T-helper 1 cell treated with Interleukin-12 subunit alpha and Interleukin-12 subunit beta and Interleukin-4 antibody, amounts not matched to agents 30 μg/mL and 1 μg/mL, for 36 hours (primary cell): ENCODE data around the gene CTDP1.
"Not testable (repeated sequence)": the region's sequence is repeated elsewhere in the genome, so short reads cannot be mapped to it uniquely, and the experiment has no call there.

Experiments used
- H3K27ac Mint-ChIP-seq: one replicate; pipeline ENCODE4 v1.8.0; 2021; ENCODE audit warnings: mild to moderate bottlenecking, mixed read lengths
- H3K27me3 Mint-ChIP-seq: one replicate; pipeline ENCODE4 v1.8.0; 2021; ENCODE audit warnings: low read depth, mixed read lengths
- H3K36me3 Mint-ChIP-seq: one replicate; pipeline ENCODE4 v1.8.0; 2021; ENCODE audit warnings: low read depth, mixed read lengths
- H3K4me1 Mint-ChIP-seq: one replicate; pipeline ENCODE4 v1.8.0; 2021; ENCODE audit warnings: low read depth, mixed read lengths
- H3K4me3 Mint-ChIP-seq: one replicate; pipeline ENCODE4 v1.8.0; 2021; ENCODE audit warnings: mild to moderate bottlenecking, moderate library complexity, mixed read lengths
- H3K9me3 Mint-ChIP-seq: one replicate; pipeline ENCODE4 v1.8.0; 2021; ENCODE audit warnings: mixed read lengths

The CTDP1 gene

DNA sequence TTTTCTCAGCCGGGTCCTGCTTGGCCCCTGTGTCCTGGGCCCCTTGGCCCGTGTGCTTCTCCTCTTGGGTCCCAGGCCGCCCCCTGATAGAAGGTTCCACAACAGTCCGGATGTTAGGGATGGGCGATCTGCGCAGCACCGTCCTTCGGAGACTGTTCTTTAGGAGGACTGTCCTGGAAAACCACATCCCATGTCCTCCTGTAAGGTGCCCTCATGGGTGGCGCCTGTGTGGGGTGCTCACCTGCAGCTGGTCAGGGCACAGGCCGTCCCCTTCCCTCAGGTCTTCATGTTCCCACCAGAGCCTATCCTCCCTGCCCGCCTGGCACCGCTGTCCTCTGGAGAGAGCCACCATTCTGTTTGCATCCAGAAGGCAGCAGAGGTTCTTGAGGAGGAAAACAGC, 50.0 kb downstream of the CTDP1 start:
- Mint-ChIP-seq H3K27ac (no peak overlapping the region), H3K4me3 (no peak overlapping the region), H3K36me3 (peaks cover 71% of the 10 kb centered on the region), H3K4me1 (no peaks in the 10 kb centered on the region), H3K9me3 (peaks cover 24% of the 10 kb centered on the region), H3K27me3 (no peaks in the 10 kb centered on the region)

DNA sequence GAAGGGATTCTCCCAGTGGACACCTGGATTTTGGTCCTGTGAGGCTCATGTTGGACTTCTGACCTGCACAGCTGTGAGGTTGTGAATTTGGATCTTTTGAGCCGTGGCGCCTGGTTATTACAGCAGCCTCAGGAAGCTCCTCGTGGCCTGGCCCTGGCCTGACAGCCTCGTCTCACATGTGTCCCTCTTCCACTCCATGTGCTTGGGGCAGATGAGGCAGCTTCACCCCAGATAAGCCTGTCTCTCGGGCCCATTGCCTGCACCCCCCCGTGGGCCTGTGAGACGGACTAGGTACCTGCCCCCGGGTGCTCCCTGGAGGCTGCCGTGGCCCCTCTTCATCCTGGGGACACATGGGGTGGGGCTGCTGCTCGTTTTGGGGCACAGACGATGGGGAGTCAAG, 51.2 kb downstream of the CTDP1 start:
- H3K4me3 Mint-ChIP-seq = no peak overlapping the region
- peaks cover 70% of the 10 kb centered on the region for H3K36me3 Mint-ChIP-seq
- no peaks in the 10 kb centered on the region for H3K27me3 Mint-ChIP-seq
- H3K27ac Mint-ChIP-seq = no peak overlapping the region
- no peaks in the 10 kb centered on the region for H3K4me1 Mint-ChIP-seq
- H3K9me3 Mint-ChIP-seq = peaks cover 24% of the 10 kb centered on the region

DNA sequence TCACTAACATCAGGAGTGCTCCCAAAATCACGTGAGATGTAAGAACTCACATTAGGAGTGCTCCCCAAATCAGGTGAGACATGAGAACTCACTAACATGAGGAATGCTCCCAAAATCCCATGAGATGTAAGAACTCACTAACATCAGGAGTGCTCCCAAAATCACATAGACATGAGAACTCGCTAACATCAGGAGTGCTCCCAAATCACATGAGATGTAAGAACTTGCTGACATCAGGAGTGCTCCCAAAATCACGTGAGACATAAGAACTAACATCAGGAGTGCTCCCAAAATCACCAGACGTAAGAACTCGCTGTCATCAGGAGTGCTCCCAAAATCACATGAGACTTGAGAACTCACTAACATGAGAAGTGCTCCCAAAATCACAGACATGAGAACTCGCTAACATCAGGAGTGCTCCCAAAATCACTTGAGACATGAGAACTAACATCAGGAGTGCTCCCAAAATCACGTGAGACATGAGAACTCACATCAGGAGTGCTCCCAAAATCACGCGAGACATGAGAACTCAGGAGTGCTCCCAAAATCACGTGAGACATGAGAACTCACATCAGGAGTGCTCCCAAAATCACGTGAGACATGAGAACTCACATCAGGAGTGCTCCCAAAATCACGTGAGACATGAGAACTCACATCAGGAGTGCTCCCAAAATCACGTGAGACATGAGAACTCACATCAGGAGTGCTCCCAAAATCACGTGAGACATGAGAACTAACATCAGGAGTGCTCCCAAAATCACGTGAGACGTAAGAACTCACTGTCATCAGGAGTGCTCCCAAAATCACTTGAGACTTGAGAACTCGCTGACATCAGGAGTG, 52.5 kb downstream of the CTDP1 start:
- H3K27me3 Mint-ChIP-seq, H3K4me1 Mint-ChIP-seq, H3K4me3 Mint-ChIP-seq, H3K27ac Mint-ChIP-seq: not testable (repeated sequence)
- Mint-ChIP-seq H3K9me3 (peaks cover 24% of the 10 kb centered on the region), H3K36me3 (peaks cover 59% of the 10 kb centered on the region)

DNA sequence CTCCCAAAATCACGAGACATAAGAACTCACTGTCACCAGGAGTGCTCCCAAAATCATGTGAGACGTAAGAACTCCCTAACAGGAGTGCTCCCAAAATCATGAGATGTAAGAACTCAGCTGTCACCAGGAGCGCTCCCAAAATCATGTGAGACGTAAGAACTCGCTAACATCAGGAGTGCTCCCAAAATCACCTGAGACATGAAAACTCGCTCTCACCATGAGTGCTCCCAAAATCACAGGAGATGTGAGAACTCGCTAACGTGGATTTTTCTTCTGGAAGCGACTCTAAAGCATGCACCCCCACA, 53.1 kb downstream of the CTDP1 start:
- no peak overlapping the region for H3K4me3 Mint-ChIP-seq
- peaks cover 58% of the 10 kb centered on the region for H3K36me3 Mint-ChIP-seq
- no peak overlapping the region for H3K27ac Mint-ChIP-seq
- H3K27me3 Mint-ChIP-seq = no peaks in the 10 kb centered on the region
- peaks cover 24% of the 10 kb centered on the region for H3K9me3 Mint-ChIP-seq
- no peaks in the 10 kb centered on the region for H3K4me1 Mint-ChIP-seq

DNA sequence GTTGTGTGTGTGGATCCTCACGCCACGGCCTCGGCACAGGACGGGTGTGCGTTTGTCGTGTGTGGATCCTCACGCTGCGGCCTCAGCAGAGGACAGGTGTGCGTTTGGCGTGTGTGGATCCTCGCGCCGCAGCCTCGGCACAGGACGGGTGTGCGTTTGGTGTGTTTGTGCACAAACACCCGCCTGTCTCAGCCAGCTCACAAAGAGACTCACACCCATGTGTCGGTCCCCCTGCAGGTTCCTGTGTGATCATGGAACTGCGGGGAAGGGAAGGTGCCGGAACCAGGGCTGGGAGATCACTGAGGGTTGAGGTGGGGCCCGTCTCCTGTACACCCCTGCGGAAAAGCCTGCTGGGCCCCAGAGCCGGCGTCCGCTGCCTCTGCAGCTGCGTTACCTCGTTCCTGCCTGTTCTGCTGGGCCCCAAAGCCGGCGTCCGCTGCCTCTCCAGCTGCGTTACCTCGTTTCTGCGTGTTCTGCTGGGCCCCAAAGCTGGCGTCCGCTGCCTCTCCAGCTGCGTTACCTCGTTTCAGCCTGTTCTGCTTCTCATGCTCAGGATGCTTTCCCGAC, 53.6 kb downstream of the CTDP1 start:
- H3K27me3 Mint-ChIP-seq = no peaks in the 10 kb centered on the region
- H3K9me3 Mint-ChIP-seq = peaks cover 24% of the 10 kb centered on the region
- H3K4me1 Mint-ChIP-seq = no peaks in the 10 kb centered on the region
- no peak overlapping the region for H3K4me3 Mint-ChIP-seq
- peaks cover 57% of the 10 kb centered on the region for H3K36me3 Mint-ChIP-seq
- no peak overlapping the region for H3K27ac Mint-ChIP-seq

DNA sequence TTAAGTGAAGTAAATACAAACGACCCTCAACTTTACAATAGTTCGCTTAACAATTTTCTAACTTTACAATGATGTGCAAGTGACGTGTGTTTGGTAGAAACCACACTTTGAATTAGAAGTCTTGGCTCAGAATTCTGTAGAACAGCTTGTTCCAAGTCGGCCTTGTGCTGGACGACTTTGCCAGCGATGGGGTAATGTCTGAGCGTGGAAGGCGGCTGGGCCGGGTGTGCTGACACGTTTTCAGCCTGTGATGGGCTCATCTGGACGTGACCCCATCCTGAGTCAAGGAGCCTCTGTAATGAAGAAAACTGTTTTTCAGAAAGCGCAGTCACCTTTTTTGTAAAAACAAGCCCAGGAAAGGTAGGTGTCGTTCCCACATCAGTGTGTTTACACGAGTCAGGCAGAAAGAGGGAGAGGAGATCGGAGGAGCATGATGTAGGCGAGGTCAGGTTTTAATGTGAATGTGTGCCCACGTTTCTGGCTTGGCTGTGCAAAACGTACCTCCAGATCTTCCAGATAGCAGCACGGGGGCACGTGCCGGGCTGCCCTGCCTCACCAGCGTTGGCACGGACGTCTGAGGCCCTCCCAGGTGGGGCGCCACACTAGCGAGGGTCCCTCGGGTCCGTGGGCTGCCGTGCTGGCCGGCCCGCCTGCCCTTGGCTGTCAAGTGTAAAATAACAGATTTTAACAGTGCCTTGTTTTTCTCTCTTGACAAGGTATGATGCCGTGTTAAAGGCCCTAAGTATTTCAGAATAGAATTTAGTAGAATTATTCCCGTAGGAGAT, 54.6 kb downstream of the CTDP1 start:
- H3K9me3 Mint-ChIP-seq = peaks cover 17% of the 10 kb centered on the region
- no peak overlapping the region for H3K4me3 Mint-ChIP-seq
- no peak overlapping the region for H3K27ac Mint-ChIP-seq
- H3K4me1 Mint-ChIP-seq = peaks cover 2% of the 10 kb centered on the region
- no peaks in the 10 kb centered on the region for H3K27me3 Mint-ChIP-seq
- H3K36me3 Mint-ChIP-seq = peaks cover 50% of the 10 kb centered on the region

DNA sequence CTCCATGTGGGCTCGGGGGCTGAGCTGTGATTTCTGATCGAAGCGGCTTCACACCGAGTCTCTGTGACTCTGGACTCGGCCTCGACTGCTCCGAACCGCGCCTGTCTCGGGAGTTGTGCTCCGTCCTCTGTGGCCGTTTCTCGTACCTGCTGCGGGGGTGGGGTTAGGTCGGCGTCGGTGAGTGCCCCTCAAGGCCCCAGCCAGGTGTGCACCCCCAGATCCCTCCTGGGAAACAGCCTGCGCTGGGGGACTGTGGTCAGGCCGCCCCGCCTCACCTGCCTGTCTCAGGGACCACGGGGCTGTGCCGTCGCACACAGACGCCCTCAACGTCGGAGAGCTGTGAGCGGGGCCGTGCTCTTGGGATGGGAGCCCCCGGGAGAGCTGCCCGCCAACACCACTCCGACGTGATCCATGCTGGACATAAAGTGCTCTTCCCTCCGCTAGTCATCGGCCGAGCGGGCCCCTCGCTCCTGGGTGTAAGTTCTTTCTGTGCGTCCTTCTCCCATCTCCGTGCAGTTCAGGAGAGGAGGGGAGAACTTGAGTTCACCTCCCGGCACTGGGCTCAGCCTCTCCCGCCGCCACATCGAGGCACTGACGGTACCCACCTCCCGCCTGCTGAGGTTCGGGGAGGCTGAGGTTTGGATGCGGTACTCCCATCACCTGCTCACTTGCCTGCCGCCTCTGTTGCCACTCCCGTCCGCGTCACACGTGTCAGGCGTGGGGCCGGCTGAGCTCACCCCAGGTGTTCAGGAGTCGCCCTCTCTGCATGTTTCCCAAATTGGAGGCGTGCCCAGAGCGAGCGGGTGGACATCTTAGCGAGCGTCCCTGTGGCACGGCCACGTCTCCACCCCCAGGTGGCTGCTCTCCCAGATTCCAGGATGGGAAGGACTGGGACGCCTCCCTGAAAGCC, 55.7 kb downstream of the CTDP1 start:
- Mint-ChIP-seq H3K9me3 (peaks cover 13% of the 10 kb centered on the region), H3K4me1 (peaks cover 2% of the 10 kb centered on the region), H3K27ac (no peak overlapping the region), H3K36me3 (peaks cover 43% of the 10 kb centered on the region), H3K27me3 (no peaks in the 10 kb centered on the region), H3K4me3 (no peak overlapping the region)

DNA sequence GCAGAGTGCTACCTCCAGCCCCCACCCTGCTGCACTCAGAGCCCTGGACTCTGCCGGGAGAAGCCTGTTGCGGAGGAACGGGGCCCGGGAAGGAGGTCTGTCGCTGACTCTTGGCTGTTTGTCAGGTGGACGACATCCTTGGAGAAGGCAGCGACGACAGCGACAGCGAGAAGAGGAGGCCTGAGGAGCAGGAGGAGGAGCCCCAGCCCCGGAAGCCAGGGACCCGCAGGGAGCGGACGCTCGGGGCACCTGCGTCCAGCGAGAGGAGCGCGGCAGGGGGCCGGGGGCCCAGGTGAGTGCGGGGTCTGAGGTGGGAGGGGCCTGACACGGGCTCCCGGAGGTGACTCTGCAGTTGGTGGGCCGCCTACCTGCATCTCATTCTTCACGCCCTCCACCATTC, 56.6 kb downstream of the CTDP1 start:
- H3K27ac Mint-ChIP-seq = no peak overlapping the region
- H3K36me3 Mint-ChIP-seq = peaks cover 41% of the 10 kb centered on the region
- peaks cover 13% of the 10 kb centered on the region for H3K9me3 Mint-ChIP-seq
- no peaks in the 10 kb centered on the region for H3K27me3 Mint-ChIP-seq
- H3K4me3 Mint-ChIP-seq = no peak overlapping the region
- H3K4me1 Mint-ChIP-seq = peaks cover 2% of the 10 kb centered on the region

DNA sequence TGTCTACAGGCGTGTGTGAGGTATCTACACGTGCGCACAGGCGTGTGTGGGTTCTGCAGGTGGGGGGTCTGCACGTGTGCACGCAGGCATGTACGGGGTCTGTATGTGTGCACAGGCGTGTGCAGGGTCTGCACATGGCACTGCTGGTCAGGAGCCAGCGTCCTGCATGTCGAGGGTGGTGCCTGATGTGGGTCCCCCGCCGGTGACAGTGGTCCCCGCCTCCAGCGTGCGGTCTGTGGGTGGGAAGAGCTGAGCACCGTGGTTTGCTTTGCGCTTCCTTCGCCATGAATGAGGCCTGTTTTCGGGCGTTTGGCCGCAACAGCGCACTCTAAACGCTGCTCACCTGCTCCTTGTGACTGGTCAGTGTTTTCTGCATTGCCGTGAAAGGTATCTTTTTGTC, 57.2 kb downstream of the CTDP1 start:
- H3K27me3 Mint-ChIP-seq = no peaks in the 10 kb centered on the region
- peaks cover 2% of the 10 kb centered on the region for H3K4me1 Mint-ChIP-seq
- H3K4me3 Mint-ChIP-seq = no peak overlapping the region
- H3K9me3 Mint-ChIP-seq = peaks cover 7% of the 10 kb centered on the region
- peaks cover 37% of the 10 kb centered on the region for H3K36me3 Mint-ChIP-seq
- no peak overlapping the region for H3K27ac Mint-ChIP-seq

DNA sequence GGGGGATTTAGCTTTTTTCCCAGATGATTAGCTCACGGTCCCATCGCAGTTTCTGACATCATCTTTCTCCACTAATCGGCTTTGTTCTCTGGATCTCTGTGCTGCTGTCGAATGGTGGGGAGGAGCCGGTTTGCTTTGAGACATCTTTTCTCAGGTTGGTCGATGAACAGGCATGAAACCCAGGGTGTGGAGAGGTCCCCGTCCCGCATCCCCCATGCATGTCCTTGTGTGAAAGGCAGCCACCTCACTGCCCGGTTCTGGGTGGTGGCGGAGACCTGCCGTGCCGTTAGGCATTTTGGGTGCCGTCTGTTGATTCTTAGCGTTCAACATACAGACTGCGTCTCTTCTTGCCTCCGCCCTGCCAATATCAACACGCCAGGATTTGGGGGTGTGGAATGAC, 57.8 kb downstream of the CTDP1 start:
- Mint-ChIP-seq H3K9me3 (peaks cover 5% of the 10 kb centered on the region), H3K27ac (no peak overlapping the region), H3K4me1 (peaks cover 2% of the 10 kb centered on the region), H3K27me3 (no peaks in the 10 kb centered on the region), H3K36me3 (peaks cover 36% of the 10 kb centered on the region), H3K4me3 (no peak overlapping the region)

DNA sequence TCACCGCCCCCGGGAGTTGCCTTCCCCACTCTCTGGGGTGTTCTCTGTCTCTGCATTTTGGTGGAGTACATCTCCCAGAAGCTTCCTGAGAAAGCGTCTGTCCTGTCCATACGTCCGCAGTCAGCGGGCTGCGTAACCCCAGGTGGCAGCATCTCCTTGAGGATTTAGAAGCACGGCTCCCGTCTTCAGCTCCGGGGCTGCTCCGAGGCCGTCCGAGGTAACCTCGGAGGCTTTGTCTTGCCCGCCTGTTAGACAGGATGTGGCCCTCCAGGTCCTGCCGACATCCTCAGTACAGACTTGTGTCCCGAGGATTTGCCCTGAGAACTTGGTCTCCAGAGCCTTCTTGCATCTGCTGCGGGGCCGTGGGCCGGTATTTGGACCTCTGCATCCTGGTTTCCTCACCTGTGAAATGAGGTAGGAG, 58.4 kb downstream of the CTDP1 start:
- H3K27ac Mint-ChIP-seq = no peak overlapping the region
- H3K4me1 Mint-ChIP-seq = peaks cover 2% of the 10 kb centered on the region
- peaks cover 36% of the 10 kb centered on the region for H3K36me3 Mint-ChIP-seq
- H3K4me3 Mint-ChIP-seq = no peak overlapping the region
- H3K9me3 Mint-ChIP-seq = peaks cover 5% of the 10 kb centered on the region
- H3K27me3 Mint-ChIP-seq = no peaks in the 10 kb centered on the region

DNA sequence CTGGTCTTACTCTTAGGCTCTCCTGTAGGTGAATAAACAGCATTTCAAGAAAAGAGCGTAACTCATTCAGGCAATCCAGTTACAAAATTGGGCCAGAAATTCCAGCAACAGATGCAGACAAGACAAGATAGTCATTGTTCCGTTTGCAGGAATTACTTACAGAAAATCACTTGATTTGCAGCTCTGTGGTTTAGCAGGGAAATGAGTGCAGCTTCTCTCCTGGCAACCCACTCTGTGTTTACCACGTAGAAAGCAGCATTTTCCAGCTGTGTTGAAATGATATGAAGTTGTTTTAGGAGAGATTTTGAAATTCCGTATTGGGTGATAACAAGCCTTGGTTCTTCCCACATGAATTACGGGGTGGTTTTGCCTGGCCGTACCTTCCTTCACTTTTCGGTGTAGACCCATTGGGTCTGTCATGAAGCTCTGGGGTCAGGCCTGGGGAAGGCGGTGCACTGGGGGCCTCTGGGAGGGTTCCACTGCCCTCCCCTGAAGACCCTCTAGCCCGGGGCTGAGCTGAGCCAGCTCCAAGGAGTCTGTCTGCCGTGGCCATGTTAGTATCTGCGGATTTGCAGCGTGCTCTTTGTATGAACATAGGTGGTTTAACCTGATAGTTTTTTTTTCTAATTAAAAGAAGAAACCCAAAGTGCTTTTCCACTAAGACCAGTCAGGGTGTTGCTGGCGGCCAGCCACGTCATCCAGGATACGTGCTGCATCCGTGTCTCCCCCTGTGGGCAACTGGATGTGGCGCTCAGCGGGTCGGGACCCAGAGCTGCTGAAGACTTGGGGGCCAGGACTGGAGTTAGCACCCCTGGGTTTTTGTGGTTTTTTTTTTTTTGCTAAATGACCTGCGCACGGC, 59.2 kb downstream of the CTDP1 start:
- no peak overlapping the region for H3K27ac Mint-ChIP-seq
- peaks cover 2% of the 10 kb centered on the region for H3K4me1 Mint-ChIP-seq
- no peak overlapping the region for H3K4me3 Mint-ChIP-seq
- H3K36me3 Mint-ChIP-seq = peaks cover 36% of the 10 kb centered on the region
- H3K27me3 Mint-ChIP-seq = no peaks in the 10 kb centered on the region
- no peaks in the 10 kb centered on the region for H3K9me3 Mint-ChIP-seq

DNA sequence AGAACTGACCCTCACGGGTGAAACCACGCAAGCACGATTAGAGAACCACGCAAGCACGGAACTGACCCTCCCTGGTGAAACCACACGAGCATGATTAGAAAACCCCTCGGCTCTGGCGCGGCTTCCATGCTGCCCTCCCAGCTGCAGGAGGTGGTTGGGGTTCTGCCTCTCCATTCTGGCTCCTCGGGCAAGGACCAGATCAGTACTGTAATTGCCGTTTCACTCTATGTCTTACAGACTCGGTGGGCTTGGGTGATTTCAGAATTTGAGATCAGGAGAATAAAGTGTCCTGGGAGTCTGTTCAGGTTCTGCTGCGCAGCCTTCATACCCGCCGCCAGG, 59.8 kb downstream of the CTDP1 start:
- H3K4me1 Mint-ChIP-seq = peaks cover 2% of the 10 kb centered on the region
- H3K27me3 Mint-ChIP-seq = no peaks in the 10 kb centered on the region
- H3K36me3 Mint-ChIP-seq = peaks cover 38% of the 10 kb centered on the region
- no peaks in the 10 kb centered on the region for H3K9me3 Mint-ChIP-seq
- H3K4me3 Mint-ChIP-seq = no peak overlapping the region
- H3K27ac Mint-ChIP-seq = no peak overlapping the region

DNA sequence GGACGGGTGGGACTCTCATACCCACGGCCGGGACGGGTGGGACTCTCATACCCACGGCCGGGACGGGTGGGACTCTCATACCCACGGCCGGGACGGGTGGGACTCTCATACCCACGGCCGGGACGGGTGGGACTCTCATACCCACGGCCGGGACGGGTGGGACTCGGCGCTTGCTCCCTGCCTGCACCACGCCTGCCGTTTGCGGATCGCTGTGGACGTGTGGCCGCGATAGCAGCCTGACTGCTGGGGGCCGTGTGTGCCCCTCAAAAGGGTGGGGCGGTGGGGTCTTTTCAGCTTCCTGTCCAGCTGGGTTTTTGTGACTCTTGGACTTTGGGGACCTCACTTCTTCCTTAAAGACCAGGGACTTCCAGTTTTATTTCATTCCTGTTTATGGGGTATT, 60.4 kb downstream of the CTDP1 start:
- H3K4me3 Mint-ChIP-seq, H3K9me3 Mint-ChIP-seq, H3K27me3 Mint-ChIP-seq, H3K4me1 Mint-ChIP-seq, H3K27ac Mint-ChIP-seq: not testable (repeated sequence)
- peaks cover 42% of the 10 kb centered on the region for H3K36me3 Mint-ChIP-seq
